ENCODE results near the gene USP37.

USP37 gene

DNA sequence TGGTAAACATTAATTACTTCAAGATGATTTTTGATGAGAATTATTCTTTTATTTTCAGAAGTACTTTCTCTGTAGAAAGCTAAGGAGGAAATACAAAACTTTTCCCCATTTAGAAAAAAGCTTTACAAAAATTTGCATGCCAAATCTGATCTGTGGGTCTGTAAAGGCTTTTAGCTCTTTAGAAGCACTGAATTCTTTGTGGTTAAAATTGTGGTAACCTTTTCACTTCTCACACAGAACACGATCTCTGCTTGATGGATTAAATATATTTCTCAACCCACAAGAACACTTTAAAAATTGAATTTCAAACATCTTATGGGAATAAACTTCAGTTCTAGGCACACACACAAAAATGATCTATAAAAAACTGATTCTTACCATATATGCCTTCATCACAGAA, 85.5 kb downstream of the USP37 start:
- no peaks in the 10 kb centered on the region for H3K4me1 ChIP-seq (ENCODE audit: control insufficient read depth in 1 of 2, insufficient read depth in 1 of 2, low read depth in 1 of 2, low read length in 1 of 2)
- no peaks in the 10 kb centered on the region for H3K9me3 ChIP-seq
- H3K27ac ChIP-seq, result no peak overlapping the region
- H3K27me3 ChIP-seq, result no peaks in the 10 kb centered on the region
- no peak overlapping the region for H3K4me3 ChIP-seq (ENCODE audit: low read depth in 1 of 2, low read length in 1 of 2)
- H3K36me3 ChIP-seq, result peaks cover 26% of the 10 kb centered on the region
- TF ChIP-seq, protein P1, sequence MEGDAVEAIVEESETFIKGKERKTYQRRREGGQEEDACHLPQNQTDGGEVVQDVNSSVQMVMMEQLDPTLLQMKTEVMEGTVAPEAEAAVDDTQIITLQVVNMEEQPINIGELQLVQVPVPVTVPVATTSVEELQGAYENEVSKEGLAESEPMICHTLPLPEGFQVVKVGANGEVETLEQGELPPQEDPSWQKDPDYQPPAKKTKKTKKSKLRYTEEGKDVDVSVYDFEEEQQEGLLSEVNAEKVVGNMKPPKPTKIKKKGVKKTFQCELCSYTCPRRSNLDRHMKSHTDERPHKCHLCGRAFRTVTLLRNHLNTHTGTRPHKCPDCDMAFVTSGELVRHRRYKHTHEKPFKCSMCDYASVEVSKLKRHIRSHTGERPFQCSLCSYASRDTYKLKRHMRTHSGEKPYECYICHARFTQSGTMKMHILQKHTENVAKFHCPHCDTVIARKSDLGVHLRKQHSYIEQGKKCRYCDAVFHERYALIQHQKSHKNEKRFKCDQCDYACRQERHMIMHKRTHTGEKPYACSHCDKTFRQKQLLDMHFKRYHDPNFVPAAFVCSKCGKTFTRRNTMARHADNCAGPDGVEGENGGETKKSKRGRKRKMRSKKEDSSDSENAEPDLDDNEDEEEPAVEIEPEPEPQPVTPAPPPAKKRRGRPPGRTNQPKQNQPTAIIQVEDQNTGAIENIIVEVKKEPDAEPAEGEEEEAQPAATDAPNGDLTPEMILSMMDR (IDR thresholded peaks at IDR 0.05), result no peak

DNA sequence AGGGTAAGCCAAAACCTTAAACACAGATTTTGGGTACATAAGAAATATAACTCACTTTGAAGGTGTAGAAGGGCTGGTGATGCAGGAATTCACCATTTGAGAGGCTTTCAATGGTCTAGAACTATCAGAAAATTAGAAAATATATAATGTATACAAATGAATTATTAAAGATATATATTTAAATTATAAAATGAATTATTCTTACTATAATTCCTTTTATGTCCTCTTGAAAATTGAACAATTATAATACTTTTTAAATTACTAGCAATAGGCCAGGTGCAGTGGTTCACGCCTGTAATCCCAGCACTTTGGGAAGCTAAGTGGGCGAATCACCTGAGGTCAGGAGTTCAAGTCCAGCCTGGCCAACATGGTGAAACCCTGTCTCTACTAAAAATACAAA, 88.6 kb downstream of the USP37 start:
- TF ChIP-seq, protein P1 (IDR thresholded peaks at IDR 0.05), result no peak
- Histone ChIP-seq H3K4me3 (ENCODE audit: low read depth in 1 of 2, low read length in 1 of 2) (no peak overlapping the region), H3K9me3 (no peaks in the 10 kb centered on the region), H3K36me3 (peaks cover 23% of the 10 kb centered on the region), H3K27me3 (no peaks in the 10 kb centered on the region), H3K4me1 (ENCODE audit: control insufficient read depth in 1 of 2, insufficient read depth in 1 of 2, low read depth in 1 of 2, low read length in 1 of 2) (no peaks in the 10 kb centered on the region), H3K27ac (no peak overlapping the region)

- Histone ChIP-seq H3K9me3 (no peaks in the 10 kb centered on the region), H3K4me3 (ENCODE audit: low read depth in 1 of 2, low read length in 1 of 2) (no peak overlapping the region), H3K36me3 (peaks cover 16% of the 10 kb centered on the region), H3K27ac (no peak overlapping the region), H3K4me1 (ENCODE audit: control insufficient read depth in 1 of 2, insufficient read depth in 1 of 2, low read depth in 1 of 2, low read length in 1 of 2) (no peaks in the 10 kb centered on the region), H3K27me3 (no peaks in the 10 kb centered on the region)
- TF ChIP-seq, protein P1 (IDR thresholded peaks at IDR 0.05), result no peak
Observed at GRCh38 chr2:218478544-218478943, 89.6 kb downstream of the USP37 start.

DNA sequence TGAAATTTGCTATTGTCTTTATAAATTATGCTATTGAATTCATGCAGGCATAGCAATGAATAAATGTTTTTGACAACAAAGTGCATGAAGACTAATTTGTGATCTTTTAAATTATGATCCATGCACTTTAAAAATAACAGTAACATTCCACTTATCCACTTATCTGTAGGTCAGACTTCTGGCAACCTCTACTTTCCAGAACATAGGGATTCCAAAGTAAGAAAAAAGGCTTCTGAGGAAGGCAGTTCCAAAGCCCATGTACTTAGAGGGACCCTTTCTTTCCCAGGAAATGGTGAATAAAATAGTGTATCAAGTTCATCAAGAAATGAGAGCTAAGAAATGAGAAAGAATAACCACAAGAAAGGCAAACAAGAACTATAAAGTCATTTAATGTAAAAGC, 90.9 kb downstream of the USP37 start:
- Histone ChIP-seq H3K27me3 (no peaks in the 10 kb centered on the region), H3K4me1 (ENCODE audit: control insufficient read depth in 1 of 2, insufficient read depth in 1 of 2, low read depth in 1 of 2, low read length in 1 of 2) (peaks cover 10 to 11% of the 10 kb centered on the region in 2 experiments), H3K9me3 (no peaks in the 10 kb centered on the region), H3K4me3 (ENCODE audit: low read depth in 1 of 2, low read length in 1 of 2) (no peak overlapping the region), H3K27ac (no peak overlapping the region), H3K36me3 (peaks cover 16% of the 10 kb centered on the region)
- TF ChIP-seq, protein P1 (IDR thresholded peaks at IDR 0.05), result no peak

GRCh38 chr2:218476676-218477075, 91.5 kb downstream of the USP37 start:
- TF ChIP-seq, protein P1 (IDR thresholded peaks at IDR 0.05), result no peak

DNA sequence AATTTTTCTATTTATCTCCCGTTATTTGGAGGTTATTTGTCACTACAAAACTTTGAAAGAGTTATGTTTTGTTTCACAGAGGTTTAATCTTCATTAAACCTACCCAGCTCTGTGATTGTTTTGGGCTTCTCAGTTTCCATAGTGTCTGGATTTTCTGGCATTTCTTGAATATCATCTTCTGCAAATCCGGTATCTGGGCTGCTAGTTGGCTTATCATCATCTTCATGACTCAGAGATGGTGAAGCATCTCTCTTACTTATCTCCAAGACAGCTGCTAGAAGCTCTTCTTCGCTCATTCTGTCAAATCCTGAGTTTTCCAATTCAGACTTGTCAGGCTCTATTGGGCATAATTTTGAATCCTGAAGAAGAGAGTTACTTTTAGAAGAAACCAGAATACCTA, 93.6 kb downstream of the USP37 start:
- Histone ChIP-seq H3K4me1 (ENCODE audit: control insufficient read depth in 1 of 2, insufficient read depth in 1 of 2, low read depth in 1 of 2, low read length in 1 of 2) (peaks cover 23 to 28% of the 10 kb centered on the region in 2 experiments), H3K27ac (no peak overlapping the region), H3K27me3 (no peaks in the 10 kb centered on the region), H3K9me3 (no peaks in the 10 kb centered on the region), H3K36me3 (peaks cover 13% of the 10 kb centered on the region), H3K4me3 (ENCODE audit: low read depth in 1 of 2, low read length in 1 of 2) (no peak overlapping the region)
- TF ChIP-seq, protein P1 (IDR thresholded peaks at IDR 0.05), result no peak

More at GRCh38 chr2:218476676-218477075, 91.5 kb downstream of the USP37 start:
- Histone ChIP-seq H3K36me3 (peaks cover 14% of the 10 kb centered on the region), H3K4me1 (ENCODE audit: control insufficient read depth in 1 of 2, insufficient read depth in 1 of 2, low read depth in 1 of 2, low read length in 1 of 2) (peaks cover 15% of the 10 kb centered on the region in 2 experiments), H3K27ac (no peak overlapping the region), H3K9me3 (no peaks in the 10 kb centered on the region), H3K27me3 (no peaks in the 10 kb centered on the region), H3K4me3 (ENCODE audit: low read depth in 1 of 2, low read length in 1 of 2) (no peak overlapping the region)
